PC-3 (cell line): ENCODE results near the gene CACNA2D2. TPM values are rescaled to one million over a fixed set of nuclear protein-coding genes. Genes with fewer than 3 reads are reported as not detected.

Experiments
- ATAC-seq: fragments of 200-7000 bp; cut with Tn5 transposase; 2 replicates; pipeline ENCODE4 v1.9.1; 2020; ENCODE audit warnings: mild to moderate bottlenecking, moderate library complexity
- BruUV-seq: library from RNA; stranded (reverse); fragments of 400-500 nt; replicated peaks from 2 replicates; lab custom pipeline; 2021; lab: Mats Ljungman, UMichigan
- CTCF ChIA-PET: fragments of 300-600 bp; sonication (Branson Sonifier 250); formaldehyde crosslinking; loops from one replicate; lab custom pipeline; 2022; ENCODE audit warnings: antibody characterized with exemption; lab: Charles Lee
- POLR2A ChIA-PET: fragments of 300-600 bp; sonication (Branson Sonifier 250); formaldehyde crosslinking; loops from one replicate; lab custom pipeline; 2022; ENCODE audit warnings: antibody characterized with exemption; ENCODE audit not compliant: unreplicated experiment; lab: Charles Lee
- DNase-seq: peaks from one replicate; pipeline ENCODE4 v3.0.0-alpha.2; 2015
- H2AFZ ChIP-seq: fragments of 300-600 bp; sonication (generic); 2 replicates; pipeline ENCODE4 v1.6.0; 2016; ENCODE audit warnings: antibody characterized with exemption, low read length
- H3F3A ChIP-seq: fragments of 300-600 bp; sonication (generic); one replicate; pipeline ENCODE4 v1.6.0; 2017; ENCODE audit warnings: antibody characterized with exemption, low read length, control low read depth, mild to moderate bottlenecking; ENCODE audit not compliant: unreplicated experiment
- H3K27ac ChIP-seq: fragments of 300-600 bp; sonication (generic); 2 replicates; pipeline ENCODE4 v1.5.1; 2016; ENCODE audit warnings: mild to moderate bottlenecking, low read length
- H3K27me3 ChIP-seq: fragments of 300-600 bp; sonication (generic); 2 replicates; pipeline ENCODE4 v1.6.1; 2016; ENCODE audit warnings: low read length, mixed read lengths
- H3K36me3 ChIP-seq: fragments of 300-600 bp; sonication (generic); 2 replicates; pipeline ENCODE4 v1.6.1; 2016; ENCODE audit warnings: low read depth, mixed run types, low read length, mixed read lengths
- H3K4me1 ChIP-seq: fragments of 300-600 bp; sonication (generic); 2 replicates; pipeline ENCODE4 v1.5.1; 2016; ENCODE audit warnings: low read length; ENCODE audit not compliant: insufficient read depth
- H3K4me2 ChIP-seq: fragments of 300-600 bp; sonication (generic); 2 replicates; pipeline ENCODE4 v1.6.0; 2016; ENCODE audit warnings: low read length
- H3K4me3 ChIP-seq: fragments of 300-600 bp; sonication (generic); 2 replicates; pipeline ENCODE4 v1.5.1; 2016; ENCODE audit warnings: mild to moderate bottlenecking, low read length, mixed read lengths
- H3K79me2 ChIP-seq: fragments of 300-600 bp; sonication (generic); 2 replicates; pipeline ENCODE4 v1.6.1; 2017; ENCODE audit warnings: low read length, mixed read lengths
- H3K9ac ChIP-seq: fragments of 300-600 bp; sonication (generic); 2 replicates; pipeline ENCODE4 v1.6.0; 2016; ENCODE audit warnings: mild to moderate bottlenecking, low read length
- H3K9me2 ChIP-seq: fragments of 300-600 bp; sonication (generic); replicated peaks from 2 replicates; pipeline ENCODE4 v1.6.1; 2016; ENCODE audit warnings: mixed run types, low read length, mixed read lengths
- H3K9me3 ChIP-seq: fragments of 300-600 bp; sonication (generic); 2 replicates; pipeline ENCODE4 v1.6.1; 2016; ENCODE audit warnings: low read length, mixed read lengths
- H4K20me1 ChIP-seq: fragments of 300-600 bp; sonication (generic); 2 replicates; pipeline ENCODE4 v1.6.1; 2016; ENCODE audit warnings: low read length, mixed read lengths
- CTCF ChIP-seq: fragments of 300-600 bp; sonication (generic); conservative IDR thresholded peaks from 2 replicates; pipeline ENCODE4 v1.5.1; 2017; ENCODE audit warnings: antibody characterized with exemption, low read depth, mild to moderate bottlenecking, low read length
- EZH2 ChIP-seq: fragments of 300-600 bp; sonication (generic); IDR thresholded peaks from one replicate; pipeline ENCODE4 v1.6.1; 2017; ENCODE audit warnings: antibody characterized with exemption, mild to moderate bottlenecking, low read length; ENCODE audit not compliant: unreplicated experiment
- EZH2phosphoT487 ChIP-seq: fragments of 300-600 bp; sonication (generic); IDR thresholded peaks from 2 replicates; pipeline ENCODE4 v1.6.1; 2018; ENCODE audit warnings: mild to moderate bottlenecking, antibody characterized with exemption, low read length, borderline replicate concordance
- intact Hi-C: fragments of 100-400 bp; cut with micrococcal nuclease; formaldehyde crosslinking; loops from 2 replicates; pipeline ENCODE4 v1.9.0; 2023
- total RNA-seq: library from RNA; depleted of rRNA; stranded (reverse); fragments of >200 nt; gene quantifications from 2 replicates; pipeline ENCODE4 v1.2.3, GENCODE V29; 2014

The CACNA2D2 gene
- total RNA-seq, 1 experiment from 2014 or later = 0.44 TPM

GRCh38 chr3:50436114-50436674, 67.2 kb downstream of the CACNA2D2 start:
- ChIA-PET POLR2A (no interaction called here), CTCF (interaction anchor here (1.0 kb wide), 1 partner anchor 40 kb away, joined by 3 read pairs; no protein-coding TSS in a partner anchor)

GRCh38 chr3:50435371-50436113, 67.9 kb downstream of the CACNA2D2 start:
- Histone ChIP-seq H3K27me3 (no peaks in the 10 kb centered on the region), H3K9ac (no peak overlapping the region), H3K79me2 (no peaks in the 10 kb centered on the region), H3K9me3 (no peaks in the 10 kb centered on the region), H2AFZ (no peak overlapping the region), H3K9me2 (no peaks in the 10 kb centered on the region), H3K27ac (no peak overlapping the region), H3K4me2 (no peak overlapping the region), H3F3A (no peaks in the 10 kb centered on the region), H3K36me3 (no peaks in the 10 kb centered on the region), H4K20me1 (no peaks in the 10 kb centered on the region), H3K4me1 (no peaks in the 10 kb centered on the region), H3K4me3 (no peak overlapping the region)
- DNase-seq (no peak), ATAC-seq (no peak)
- ChIA-PET CTCF (no interaction called here), POLR2A (no interaction called here)
- BruUV-seq = no TSS peak
- intact Hi-C loops = loop anchor here (1.0 to 2.0 kb wide), 3 partner anchors 107 to 179 kb away; no protein-coding TSS in a partner anchor
- TF ChIP-seq CTCF (no peak), EZH2phosphoT487 (no peak), EZH2 (no peak)

More at GRCh38 chr3:50436114-50436674, 67.2 kb downstream of the CACNA2D2 start:
- no peaks in the 10 kb centered on the region for H4K20me1 ChIP-seq
- H2AFZ ChIP-seq = no peak overlapping the region
- no peaks in the 10 kb centered on the region for H3K79me2 ChIP-seq
- H3K9me2 ChIP-seq = no peaks in the 10 kb centered on the region
- no peaks in the 10 kb centered on the region for H3K9me3 ChIP-seq
- no peak overlapping the region for H3K4me2 ChIP-seq
- no peaks in the 10 kb centered on the region for H3K27me3 ChIP-seq
- no peaks in the 10 kb centered on the region for H3F3A ChIP-seq
- H3K27ac ChIP-seq = no peak overlapping the region
- no peaks in the 10 kb centered on the region for H3K36me3 ChIP-seq
- intact Hi-C loops = loop anchor here (1.0 to 2.0 kb wide), 3 partner anchors 106 to 179 kb away; no protein-coding TSS in a partner anchor
- BruUV-seq = no TSS peak
- no peaks in the 10 kb centered on the region for H3K4me1 ChIP-seq
- no peak overlapping the region for H3K9ac ChIP-seq
- no peak overlapping the region for H3K4me3 ChIP-seq
- TF ChIP-seq EZH2 (no peak), CTCF (peak; percentile 95), EZH2phosphoT487 (no peak)
- DNase-seq (peak; percentile 77), ATAC-seq (peak; percentile 89)
